K562 (cell line): ENCODE measurements around the gene DPH1. TPM values are rescaled to one million over a fixed set of nuclear protein-coding genes. Genes with fewer than 3 reads are reported as not detected.

Experiments
- ATF7 ChIP-seq: fragments of 450-650 bp; IDR thresholded peaks from 2 replicates; pipeline ENCODE4 v1.7.1; 2014; ENCODE audit warnings: mild to moderate bottlenecking, moderate library complexity
- JUND ChIP-seq, 2 experiments: IDR thresholded peaks; 2 replicates in 1 of 2; 3 replicates in 1 of 2; pipeline ENCODE4 v1.6.1; 2011; ENCODE audit warnings: borderline replicate concordance in 2 of 2, low read depth in 2 of 2, low read length in 2 of 2, improper control_type of control experiment in 1 of 2, missing biosample characterization in 1 of 2, missing genetic modification characterization in 1 of 2, missing genetic modification reagents in 1 of 2
- SMC3 ChIP-seq: conservative IDR thresholded peaks from 2 replicates; pipeline ENCODE4 v1.6.1; 2011; ENCODE audit warnings: low read depth, low read length, improper control_type of control experiment; ENCODE audit not compliant: insufficient read depth
- TBP ChIP-seq: optimal IDR thresholded peaks from 2 replicates; pipeline ENCODE3; 2011; ENCODE audit warnings: low read depth, low read length, improper control_type of control experiment
- ZNF184 ChIP-seq: sonication (generic); formaldehyde crosslinking; IDR thresholded peaks from 2 replicates; pipeline ENCODE4 v1.5.0; 2020; ENCODE audit warnings: missing genetic modification reagents
- ZNF232 ChIP-seq: sonication (generic); formaldehyde crosslinking; IDR thresholded peaks from 2 replicates; pipeline ENCODE4 v1.8.0; 2022; ENCODE audit warnings: mild to moderate bottlenecking, missing genetic modification reagents
- polyA plus RNA-seq, 8 experiments: library from polyadenylated mRNA; depleted of rRNA in 4 of 8; stranded (reverse) in 5 of 8; unstranded in 3 of 8; fragments of >200 nt; fragmentation: Nextera tagmentation in 2 of 8; fragmentation: Illumina TruSeq in 1 of 8; extraction: Ambion mirVana in 2 of 8; extraction: Trizol in 1 of 8; gene quantifications; 2 replicates each; pipeline versions ENCODE4 v1.2.1 to v1.2.3, GENCODE V29; 2011 to 2014; ENCODE audit warnings: inconsistent platforms in 1 of 8, missing spikeins in 1 of 8
- total RNA-seq, 7 experiments: library from RNA; depleted of rRNA in 6 of 7; stranded (reverse); fragments of >200 nt in 6 of 7; fragmentation: Illumina TruSeq in 2 of 7; extraction: Trizol in 2 of 7; gene quantifications; 2 replicates each; pipeline versions ENCODE4 v1.2.1 to v1.2.3, GENCODE V29; 2011 to 2021; ENCODE audit warnings: low replicate concordance in 1 of 7
- TF ChIP-seq, protein P1 (sequence below): IDR thresholded peaks from 2 replicates; pipeline ENCODE4 v1.6.1; 2011; ENCODE audit warnings: borderline replicate concordance, low read depth, mild to moderate bottlenecking, moderate library complexity, low read length; ENCODE audit not compliant: insufficient read depth, poor library complexity, severe bottlenecking
- TF ChIP-seq, protein P2 (sequence below), 2 experiments: fragments of 450-650 bp in 1 of 2; sonication (generic) in 1 of 2; formaldehyde crosslinking in 1 of 2; IDR thresholded peaks in 1 of 2; conservative IDR thresholded peaks in 1 of 2; 2 replicates each; pipeline versions ENCODE4 v1.6.1 to v1.8.1; 2016 to 2023; ENCODE audit warnings: mild to moderate bottlenecking in 2 of 2, moderate library complexity in 2 of 2, inconsistent platforms in 1 of 2, missing genetic modification reagents in 1 of 2
- TF ChIP-seq, protein P3 (sequence below), 2 experiments: IDR thresholded peaks; 2 replicates each; pipeline ENCODE4 v1.6.1; 2011; ENCODE audit warnings: borderline replicate concordance in 1 of 2, control low read depth in 1 of 2, low read depth in 1 of 2, low read length in 1 of 2, mild to moderate bottlenecking in 1 of 2, mixed read lengths in 1 of 2, moderate library complexity in 1 of 2; ENCODE audit not compliant: insufficient read depth in 1 of 2, insufficient read length in 1 of 2, poor library complexity in 1 of 2, severe bottlenecking in 1 of 2; ENCODE audit errors: extremely low read depth in 1 of 2
- TF ChIP-seq, protein P4 (sequence below), 2 experiments: fragments of 450-650 bp; formaldehyde crosslinking in 1 of 2; IDR thresholded peaks; 2 replicates each; pipeline versions ENCODE4 v1.4.0 to v1.6.1; 2014 to 2020; ENCODE audit warnings: mild to moderate bottlenecking in 2 of 2, borderline replicate concordance in 1 of 2, low read depth in 1 of 2

Gene DPH1
- total and polyA plus RNA-seq, 9 of the 15 experiments (the other 6 are each of a cell fraction or from before 2014, with no cell fraction given), result 0.42 to 40.6 (median 20.2) TPM

DNA sequence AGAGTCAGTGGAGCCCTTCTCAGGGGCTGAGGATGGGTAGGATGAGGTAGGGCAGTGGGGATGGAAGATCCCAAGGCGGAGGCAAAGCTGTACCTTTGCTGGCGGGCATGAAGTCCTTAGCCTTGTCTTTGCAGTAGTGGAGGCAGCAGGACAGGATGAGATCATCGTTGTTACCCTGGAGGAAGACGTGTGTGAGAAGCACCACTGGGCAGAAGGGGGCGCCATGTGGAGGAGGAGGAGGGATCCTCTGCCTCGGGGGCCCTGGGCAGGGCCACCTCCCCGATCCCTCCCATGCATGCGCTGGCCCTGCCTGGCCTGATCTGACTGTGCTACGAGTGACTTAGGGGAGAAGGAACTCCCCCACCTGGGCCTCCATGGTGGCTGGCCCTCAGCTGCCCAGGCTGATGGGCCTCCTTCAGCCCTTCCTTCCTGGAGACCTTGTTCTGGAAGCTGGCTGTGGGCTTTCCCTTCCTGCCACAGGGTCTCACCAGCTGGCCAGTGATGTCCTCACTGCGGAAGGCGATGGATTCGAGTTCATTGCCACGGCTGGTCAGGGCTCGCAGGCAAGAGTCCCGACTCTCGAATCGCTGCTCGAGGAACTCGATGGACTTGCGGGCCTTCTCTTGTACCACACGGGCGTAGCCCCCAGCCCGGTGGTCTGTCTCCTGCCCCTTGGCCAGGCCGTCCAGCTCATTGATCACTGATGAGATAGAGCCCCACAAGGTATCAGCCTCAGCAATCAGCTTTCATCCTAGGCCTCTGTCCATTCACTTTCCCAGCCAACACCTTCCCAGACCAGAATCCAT is 35.2 kb downstream of the DPH1 start (continued):
- TF ChIP-seq, protein P1, sequence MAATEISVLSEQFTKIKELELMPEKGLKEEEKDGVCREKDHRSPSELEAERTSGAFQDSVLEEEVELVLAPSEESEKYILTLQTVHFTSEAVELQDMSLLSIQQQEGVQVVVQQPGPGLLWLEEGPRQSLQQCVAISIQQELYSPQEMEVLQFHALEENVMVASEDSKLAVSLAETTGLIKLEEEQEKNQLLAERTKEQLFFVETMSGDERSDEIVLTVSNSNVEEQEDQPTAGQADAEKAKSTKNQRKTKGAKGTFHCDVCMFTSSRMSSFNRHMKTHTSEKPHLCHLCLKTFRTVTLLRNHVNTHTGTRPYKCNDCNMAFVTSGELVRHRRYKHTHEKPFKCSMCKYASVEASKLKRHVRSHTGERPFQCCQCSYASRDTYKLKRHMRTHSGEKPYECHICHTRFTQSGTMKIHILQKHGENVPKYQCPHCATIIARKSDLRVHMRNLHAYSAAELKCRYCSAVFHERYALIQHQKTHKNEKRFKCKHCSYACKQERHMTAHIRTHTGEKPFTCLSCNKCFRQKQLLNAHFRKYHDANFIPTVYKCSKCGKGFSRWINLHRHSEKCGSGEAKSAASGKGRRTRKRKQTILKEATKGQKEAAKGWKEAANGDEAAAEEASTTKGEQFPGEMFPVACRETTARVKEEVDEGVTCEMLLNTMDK, result peak; percentile 29
- TF ChIP-seq ATF7, result peak; percentile 74; the same call in 1 of the 2 replicates
- peak; percentile 55 for TF ChIP-seq SMC3
- TF ChIP-seq TBP, result no peak
- TF ChIP-seq ZNF184 (CRISPR knock-in tag), result no peak
- TF ChIP-seq, protein P2, sequence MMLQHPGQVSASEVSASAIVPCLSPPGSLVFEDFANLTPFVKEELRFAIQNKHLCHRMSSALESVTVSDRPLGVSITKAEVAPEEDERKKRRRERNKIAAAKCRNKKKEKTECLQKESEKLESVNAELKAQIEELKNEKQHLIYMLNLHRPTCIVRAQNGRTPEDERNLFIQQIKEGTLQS (IDR thresholded peaks at IDR 0.05), result peak; percentile 78
- TF ChIP-seq, protein P2 (CRISPR knock-in tag; conservative IDR thresholded peaks at IDR 0.05), result no peak
- TF ChIP-seq, protein P3, sequence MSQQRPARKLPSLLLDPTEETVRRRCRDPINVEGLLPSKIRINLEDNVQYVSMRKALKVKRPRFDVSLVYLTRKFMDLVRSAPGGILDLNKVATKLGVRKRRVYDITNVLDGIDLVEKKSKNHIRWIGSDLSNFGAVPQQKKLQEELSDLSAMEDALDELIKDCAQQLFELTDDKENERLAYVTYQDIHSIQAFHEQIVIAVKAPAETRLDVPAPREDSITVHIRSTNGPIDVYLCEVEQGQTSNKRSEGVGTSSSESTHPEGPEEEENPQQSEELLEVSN (IDR thresholded peaks at IDR 0.05; ENCODE audit: borderline replicate concordance in 1 of 2, extremely low read depth in 1 of 2, insufficient read depth in 1 of 2, insufficient read length in 1 of 2, low read depth in 1 of 2, low read length in 1 of 2, poor library complexity in 1 of 2, severe bottlenecking in 1 of 2), result no peak
- TF ChIP-seq JUND (IDR thresholded peaks at IDR 0.05; ENCODE audit: borderline replicate concordance, low read depth, low read length), result peak; percentile 76
- peak; percentile 76; the same call in 1 of the 3 replicates for TF ChIP-seq JUND (tag; IDR thresholded peaks at IDR 0.05; ENCODE audit: borderline replicate concordance, low read depth, low read length)
- no peak for TF ChIP-seq ZNF232 (CRISPR knock-in tag)
- TF ChIP-seq, protein P4, sequence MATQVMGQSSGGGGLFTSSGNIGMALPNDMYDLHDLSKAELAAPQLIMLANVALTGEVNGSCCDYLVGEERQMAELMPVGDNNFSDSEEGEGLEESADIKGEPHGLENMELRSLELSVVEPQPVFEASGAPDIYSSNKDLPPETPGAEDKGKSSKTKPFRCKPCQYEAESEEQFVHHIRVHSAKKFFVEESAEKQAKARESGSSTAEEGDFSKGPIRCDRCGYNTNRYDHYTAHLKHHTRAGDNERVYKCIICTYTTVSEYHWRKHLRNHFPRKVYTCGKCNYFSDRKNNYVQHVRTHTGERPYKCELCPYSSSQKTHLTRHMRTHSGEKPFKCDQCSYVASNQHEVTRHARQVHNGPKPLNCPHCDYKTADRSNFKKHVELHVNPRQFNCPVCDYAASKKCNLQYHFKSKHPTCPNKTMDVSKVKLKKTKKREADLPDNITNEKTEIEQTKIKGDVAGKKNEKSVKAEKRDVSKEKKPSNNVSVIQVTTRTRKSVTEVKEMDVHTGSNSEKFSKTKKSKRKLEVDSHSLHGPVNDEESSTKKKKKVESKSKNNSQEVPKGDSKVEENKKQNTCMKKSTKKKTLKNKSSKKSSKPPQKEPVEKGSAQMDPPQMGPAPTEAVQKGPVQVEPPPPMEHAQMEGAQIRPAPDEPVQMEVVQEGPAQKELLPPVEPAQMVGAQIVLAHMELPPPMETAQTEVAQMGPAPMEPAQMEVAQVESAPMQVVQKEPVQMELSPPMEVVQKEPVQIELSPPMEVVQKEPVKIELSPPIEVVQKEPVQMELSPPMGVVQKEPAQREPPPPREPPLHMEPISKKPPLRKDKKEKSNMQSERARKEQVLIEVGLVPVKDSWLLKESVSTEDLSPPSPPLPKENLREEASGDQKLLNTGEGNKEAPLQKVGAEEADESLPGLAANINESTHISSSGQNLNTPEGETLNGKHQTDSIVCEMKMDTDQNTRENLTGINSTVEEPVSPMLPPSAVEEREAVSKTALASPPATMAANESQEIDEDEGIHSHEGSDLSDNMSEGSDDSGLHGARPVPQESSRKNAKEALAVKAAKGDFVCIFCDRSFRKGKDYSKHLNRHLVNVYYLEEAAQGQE (IDR thresholded peaks at IDR 0.05; ENCODE audit: borderline replicate concordance), result peak; percentile 38; the same call in 1 of the 2 replicates
- TF ChIP-seq, protein P4 (CRISPR knock-in tag; IDR thresholded peaks at IDR 0.05; ENCODE audit: low read depth), result no peak
